Measurements from ENCODE around the gene TEX2. TPM values are rescaled to one million over a fixed set of nuclear protein-coding genes. Genes with fewer than 3 reads are reported as not detected.

TEX2 gene
- total and polyA plus RNA-seq, 7 experiments from 2014 or later: 7.9 to 24.2 (median 14.4) TPM

- ChIA-PET POLR2A (interaction anchor here (0.6 to 3.6 kb wide), 2 partner anchors 7 to 47 kb away, joined by 3 to 18 read pairs; no protein-coding TSS in a partner anchor), CTCF (no interaction called here)
- Histone ChIP-seq H3K27ac (ENCODE audit: low read depth, low read length) (no peak overlapping the region), H3K36me3 (ENCODE audit: control insufficient read depth in 2 of 3, insufficient read depth in 3 of 3, low read length in 3 of 3) (peaks cover 0 to 22% (median 5%) of the 10 kb centered on the region in 3 experiments), H3K4me1 (ENCODE audit: control insufficient read depth in 2 of 2, insufficient read depth in 2 of 2, low read length in 2 of 2) (no peaks in the 10 kb centered on the region), H3K27me3 (ENCODE audit: control insufficient read depth in 2 of 2, insufficient read depth in 2 of 2, low read length in 2 of 2) (no peaks in the 10 kb centered on the region), H3K9me3 (ENCODE audit: control insufficient read depth in 2 of 3, low read length in 3 of 3) (no peaks in the 10 kb centered on the region), H3K4me3 (ENCODE audit: low read length) (no peak overlapping the region)
- DNase-seq: peak in 1 of 9 donors; percentile 3
- Mint-ChIP-seq H3K9me3 (no peaks in the 10 kb centered on the region), H3K4me1 (peaks cover 0 to 6% (median 4%) of the 10 kb centered on the region in 7 donors), H3K4me3 (no peak overlapping the region), H3K27ac (no peak overlapping the region), H3K27me3 (no peaks in the 10 kb centered on the region), H3K36me3 (peaks cover 10 to 22% (median 12%) of the 10 kb centered on the region in 5 donors)
- intact Hi-C loops (cut with micrococcal nuclease): no loop called here
- no peak for ATAC-seq
Observed at GRCh38 chr17:64153565-64154312, 109.3 kb downstream of the TEX2 start.

GRCh38 chr17:64152428-64153125 is 110.5 kb downstream of the TEX2 start:
- DNase-seq (peak in 1 of 9 donors; percentile 10), ATAC-seq (no peak)
- POLR2A ChIA-PET: no interaction called here
- Histone ChIP-seq H3K27ac (ENCODE audit: low read depth, low read length) (no peak overlapping the region), H3K4me1 (ENCODE audit: control insufficient read depth in 2 of 2, insufficient read depth in 2 of 2, low read length in 2 of 2) (peaks cover 0 to under 1% of the 10 kb centered on the region in 2 donors), H3K4me3 (ENCODE audit: low read length) (no peak overlapping the region), H3K36me3 (ENCODE audit: control insufficient read depth in 2 of 3, insufficient read depth in 3 of 3, low read length in 3 of 3) (peaks cover 0 to 25% (median 5%) of the 10 kb centered on the region in 3 experiments), H3K9me3 (ENCODE audit: control insufficient read depth in 2 of 3, low read length in 3 of 3) (no peaks in the 10 kb centered on the region), H3K27me3 (ENCODE audit: control insufficient read depth in 2 of 2, insufficient read depth in 2 of 2, low read length in 2 of 2) (no peaks in the 10 kb centered on the region)
- Mint-ChIP-seq H3K9me3 (no peaks in the 10 kb centered on the region), H3K4me3 (no peak overlapping the region), H3K36me3 (peaks cover 10 to 30% (median 18%) of the 10 kb centered on the region in 5 donors), H3K4me1 (peaks cover 3 to 16% (median 16%) of the 10 kb centered on the region in 7 donors), H3K27me3 (no peaks in the 10 kb centered on the region), H3K27ac (peak overlapping the region in 1 of 9 donors; percentile 2)
- intact Hi-C loops (cut with micrococcal nuclease): no loop called here
- CTCF ChIA-PET: no interaction called here

- Mint-ChIP-seq H3K27me3 (no peaks in the 10 kb centered on the region), H3K27ac (no peak overlapping the region), H3K36me3 (peaks cover 10 to 30% (median 20%) of the 10 kb centered on the region in 5 donors), H3K4me3 (no peak overlapping the region), H3K4me1 (peaks cover 12 to 28% (median 27%) of the 10 kb centered on the region in 7 donors), H3K9me3 (peaks cover 0 to 5% (median 0%) of the 10 kb centered on the region in 11 donors)
- H3K4me1 ChIP-seq (ENCODE audit: control insufficient read depth in 2 of 2, insufficient read depth in 2 of 2, low read length in 2 of 2): peaks cover 8% of the 10 kb centered on the region in 2 donors
- no peak for DNase-seq
- intact Hi-C loops (cut with micrococcal nuclease): no loop called here
- no peak for ATAC-seq
- no peak overlapping the region for H3K27ac ChIP-seq (ENCODE audit: low read depth, low read length)
- POLR2A ChIA-PET: interaction anchor here (9.4 kb wide), 1 partner anchor 21 kb away, joined by 173 read pairs; the partner anchor contains the start of gene ERN1
- H3K27me3 ChIP-seq (ENCODE audit: control insufficient read depth in 2 of 2, insufficient read depth in 2 of 2, low read length in 2 of 2): no peaks in the 10 kb centered on the region
- CTCF ChIA-PET: no interaction called here
- H3K9me3 ChIP-seq (ENCODE audit: control insufficient read depth in 2 of 3, low read length in 3 of 3): no peaks in the 10 kb centered on the region
- H3K36me3 ChIP-seq (ENCODE audit: control insufficient read depth in 2 of 3, insufficient read depth in 3 of 3, low read length in 3 of 3): peaks cover 0 to 25% (median 5%) of the 10 kb centered on the region in 3 experiments
- no peak overlapping the region for H3K4me3 ChIP-seq (ENCODE audit: low read length)
Observed at GRCh38 chr17:64151016-64151368, 112.1 kb downstream of the TEX2 start.

GRCh38 chr17:64150237-64151015 is 112.6 kb downstream of the TEX2 start:
- DNase-seq: peak in 1 of 9 donors; percentile 19
- H3K36me3 ChIP-seq (ENCODE audit: control insufficient read depth in 2 of 3, insufficient read depth in 3 of 3, low read length in 3 of 3): peaks cover 0 to 25% (median 5%) of the 10 kb centered on the region in 3 experiments
- peak overlapping the region in 2 of 9 donors; percentile 31 to 62 for H3K27ac Mint-ChIP-seq

GRCh38 chr17:64149196-64149595 is 113.9 kb downstream of the TEX2 start:
- intact Hi-C loops (cut with micrococcal nuclease): loop anchor here (5.0 to 10.0 kb wide), 6 partner anchors 232 to 828 kb away; partner anchors contain the start of genes CSHL1 (in 1 of the 2), GH1 (in 1 of the 2), MAP3K3 (in 1 of the 2) and SMURF2 (in 1 of the 2)
- peaks cover 9 to 34% (median 27%) of the 10 kb centered on the region in 7 donors for H3K4me1 Mint-ChIP-seq
- H3K27ac ChIP-seq (ENCODE audit: low read depth, low read length): no peak overlapping the region
- no peak for DNase-seq
- no peaks in the 10 kb centered on the region for H3K27me3 Mint-ChIP-seq
- peaks cover 0 to 25% (median 5%) of the 10 kb centered on the region in 3 experiments for H3K36me3 ChIP-seq (ENCODE audit: control insufficient read depth in 2 of 3, insufficient read depth in 3 of 3, low read length in 3 of 3)
- peaks cover 7 to 30% (median 20%) of the 10 kb centered on the region in 5 donors for H3K36me3 Mint-ChIP-seq
- H3K9me3 Mint-ChIP-seq: peaks cover 0 to 5% (median 0%) of the 10 kb centered on the region in 11 donors
- no peak overlapping the region for H3K4me3 Mint-ChIP-seq
- no peaks in the 10 kb centered on the region for H3K27me3 ChIP-seq (ENCODE audit: control insufficient read depth in 2 of 2, insufficient read depth in 2 of 2, low read length in 2 of 2)
- no peaks in the 10 kb centered on the region for H3K9me3 ChIP-seq (ENCODE audit: control insufficient read depth in 2 of 3, low read length in 3 of 3)
- ATAC-seq: no peak
- H3K27ac Mint-ChIP-seq: peak overlapping the region in 2 of 9 donors; percentile 66 to 81
- H3K4me1 ChIP-seq (ENCODE audit: control insufficient read depth in 2 of 2, insufficient read depth in 2 of 2, low read length in 2 of 2): peaks cover 11 to 12% of the 10 kb centered on the region in 2 donors
- ChIA-PET POLR2A (interaction anchor here (0.7 to 9.4 kb wide), 13 partner anchors 9 to 357 kb away, joined by 3 to 173 read pairs (median 4); partner anchors contain the start of genes CEP95, DDX5, ERN1 and ICAM2), CTCF (interaction anchor here (1.1 to 1.6 kb wide), 3 partner anchors 16 to 231 kb away, joined by 3 to 7 read pairs (median 7); partner anchors contain the start of gene GH1)
- H3K4me3 ChIP-seq (ENCODE audit: low read length): no peak overlapping the region

More at GRCh38 chr17:64150237-64151015, 112.6 kb downstream of the TEX2 start:
- POLR2A ChIA-PET: interaction anchor here (0.7 to 9.4 kb wide), 5 partner anchors 20 to 592 kb away, joined by 3 to 173 read pairs (median 4); partner anchors contain the start of genes ERN1 and ICAM2
- Histone ChIP-seq H3K9me3 (ENCODE audit: control insufficient read depth in 2 of 3, low read length in 3 of 3) (no peaks in the 10 kb centered on the region), H3K27me3 (ENCODE audit: control insufficient read depth in 2 of 2, insufficient read depth in 2 of 2, low read length in 2 of 2) (no peaks in the 10 kb centered on the region), H3K27ac (ENCODE audit: low read depth, low read length) (no peak overlapping the region), H3K4me3 (ENCODE audit: low read length) (no peak overlapping the region), H3K4me1 (ENCODE audit: control insufficient read depth in 2 of 2, insufficient read depth in 2 of 2, low read length in 2 of 2) (peaks cover 8% of the 10 kb centered on the region in 2 donors)
- CTCF ChIA-PET: no interaction called here
- Mint-ChIP-seq H3K36me3 (peaks cover 10 to 30% (median 20%) of the 10 kb centered on the region in 5 donors), H3K27me3 (no peaks in the 10 kb centered on the region), H3K9me3 (peaks cover 0 to 5% (median 0%) of the 10 kb centered on the region in 11 donors), H3K4me1 (peaks cover 12 to 28% (median 27%) of the 10 kb centered on the region in 7 donors), H3K4me3 (no peak overlapping the region)
- no peak for ATAC-seq
- intact Hi-C loops (cut with micrococcal nuclease): no loop called here

Data from naive thymus-derived CD4-positive, alpha-beta T cell (primary cell).